ENCODE results near the gene OR1A2.
"Not testable (repeated sequence)": the region's sequence is repeated elsewhere in the genome, so short reads cannot be mapped to it uniquely, and the experiment has no call there.

GRCh38 chr17:3238685-3239084 lies 41.4 kb downstream of the OR1A2 start:
- TF ChIP-seq CTCF (conservative IDR thresholded peaks at IDR 0.05; ENCODE audit: low read depth, low read length); EZH2 (IDR thresholded peaks at IDR 0.05; ENCODE audit: borderline replicate concordance, low read depth, low read length, poor library complexity, severe bottlenecking): not testable (repeated sequence)

All from A673 (cell line).